GM18909 (cell line): ENCODE measurements around the gene CYP26B1.

Source experiments
- ATAC-seq: cut with Tn5 transposase; IDR thresholded peaks from one replicate; pipeline ENCODE4 v1.9.1; 2021; ENCODE audit warnings: mild to moderate bottlenecking; ENCODE audit not compliant: unreplicated experiment, poor library complexity

The CYP26B1 gene

DNA sequence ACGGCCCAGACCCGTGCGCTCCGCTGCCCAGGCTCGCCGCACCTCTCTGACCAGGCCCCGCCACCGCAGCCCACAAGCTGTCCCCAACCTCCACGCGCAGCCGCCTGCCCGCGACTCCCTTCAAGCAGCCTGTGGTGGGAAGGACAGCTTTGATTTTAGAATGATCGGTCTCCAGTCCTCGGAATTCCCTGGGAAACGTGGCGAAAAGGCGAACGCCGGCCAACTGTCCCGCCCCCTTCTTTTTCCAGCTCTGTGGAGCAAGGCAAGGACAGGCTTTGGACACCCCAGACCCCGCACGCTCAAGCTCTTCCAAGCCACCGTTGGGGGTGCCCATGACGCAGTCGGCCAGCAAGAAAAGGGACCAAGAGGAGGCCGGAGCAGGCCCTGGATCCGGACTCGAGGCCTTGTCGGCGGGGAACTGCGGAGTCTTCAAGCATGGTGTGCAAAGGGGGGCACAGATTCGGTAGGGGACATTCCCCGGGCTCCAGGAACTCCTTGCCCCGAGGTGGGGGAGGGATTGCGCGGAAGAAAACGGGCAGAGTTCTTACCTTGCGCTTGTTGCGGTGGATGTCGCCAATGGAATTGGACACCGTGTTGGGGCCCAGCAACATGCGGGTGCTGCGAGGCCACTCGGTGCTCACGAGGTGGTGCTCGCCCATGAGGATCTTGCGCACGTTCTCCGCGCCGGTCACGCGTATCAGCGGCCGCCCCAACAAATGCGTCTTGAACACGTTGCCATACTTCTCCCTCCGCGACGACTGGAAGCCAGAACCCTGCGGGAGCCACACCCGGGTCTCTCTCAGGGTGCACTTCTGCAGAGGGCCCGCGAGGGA, 4.0 kb downstream of the CYP26B1 start:
- ATAC-seq: no peak

DNA sequence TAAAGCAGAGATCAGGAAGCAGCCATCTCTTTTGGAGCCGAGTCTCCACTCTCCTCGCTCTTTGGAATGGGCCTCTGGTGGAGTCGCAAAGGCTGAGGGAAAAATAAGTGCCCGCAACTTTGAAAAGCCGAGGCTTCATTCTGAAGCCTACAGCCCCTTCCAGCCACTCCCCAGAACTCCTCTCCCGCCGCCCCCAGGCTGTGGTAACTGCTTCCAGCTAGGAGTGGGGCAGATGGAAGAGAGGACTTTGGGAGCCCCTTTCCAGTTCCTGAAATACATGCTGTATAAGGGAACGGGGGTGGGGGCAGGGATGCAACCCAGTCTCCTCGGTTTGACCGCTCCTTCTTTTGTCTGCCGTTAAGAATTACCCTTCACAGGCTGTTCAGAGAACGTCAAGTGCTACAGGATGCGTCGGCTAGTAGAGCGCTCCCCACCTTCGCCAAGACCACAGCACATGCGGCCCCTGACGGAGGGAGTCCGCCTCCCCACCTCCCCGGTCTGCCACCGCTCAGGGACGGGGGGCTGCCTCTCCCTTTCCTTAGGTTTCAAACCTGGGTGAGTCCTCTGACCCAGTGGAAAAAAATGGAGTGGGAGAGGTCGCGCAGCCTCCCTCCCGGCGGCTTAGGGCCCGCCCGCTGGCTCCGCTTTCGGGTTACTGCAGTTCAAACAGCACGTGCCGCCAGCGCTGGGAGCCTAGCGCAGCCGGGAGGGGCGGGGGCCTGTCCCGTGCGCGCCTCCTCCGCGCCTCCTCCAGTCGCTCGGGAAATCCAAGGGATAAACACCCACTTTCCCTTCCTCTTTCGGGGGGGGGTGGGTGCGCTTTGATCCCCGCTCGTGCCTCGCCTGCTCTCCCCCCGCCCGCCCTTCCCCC, 4.9 kb downstream of the CYP26B1 start:
- ATAC-seq: no peak

DNA sequence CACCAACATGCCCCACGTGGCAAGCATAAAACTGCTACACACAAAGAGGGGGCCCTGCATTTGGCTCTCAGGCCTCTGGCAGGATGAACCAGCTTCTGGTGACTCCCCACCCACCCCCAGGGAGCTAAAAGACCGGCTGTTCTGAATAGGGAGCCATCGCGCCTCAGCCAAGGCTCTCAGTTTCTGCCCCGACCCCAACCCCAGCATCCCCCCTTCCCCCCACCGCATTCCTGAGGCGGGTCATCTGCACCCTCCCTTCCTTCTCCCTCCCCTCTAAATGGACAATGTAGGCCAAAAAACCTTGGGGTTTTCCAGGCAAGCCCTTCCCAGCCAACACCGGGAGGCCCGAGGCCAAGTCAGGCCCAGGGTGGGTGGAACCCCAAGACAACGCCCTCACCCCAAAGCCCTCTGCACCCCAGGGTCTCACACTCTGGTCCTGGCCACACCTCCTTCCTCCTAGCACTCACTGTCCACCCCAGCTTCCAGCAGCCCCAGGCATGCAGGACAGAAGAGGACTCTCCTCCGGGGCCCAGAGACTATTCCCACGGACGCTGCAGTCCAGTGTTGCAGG, 5.7 kb downstream of the CYP26B1 start:
- no peak for ATAC-seq

GRCh38 chr2:72141032-72141645, 6.5 kb downstream of the CYP26B1 start:
- no peak for ATAC-seq

DNA sequence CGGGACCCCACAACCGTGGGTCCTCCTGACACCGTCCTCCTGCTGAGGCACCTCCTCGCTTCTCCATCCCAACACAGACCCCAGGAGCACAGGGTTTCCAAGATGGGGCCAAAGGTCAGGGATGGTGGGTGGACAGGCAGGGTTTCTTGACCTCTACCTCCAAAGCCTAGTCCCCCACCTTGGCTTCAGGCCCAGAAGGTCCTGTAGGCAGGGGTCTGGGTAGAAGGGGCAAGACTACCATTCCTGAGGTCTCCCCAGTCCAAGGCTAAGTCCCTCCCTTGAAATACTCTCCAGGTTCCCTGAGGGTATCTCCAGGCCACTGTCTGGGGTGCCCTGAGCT, 7.1 kb downstream of the CYP26B1 start:
- ATAC-seq: no peak

DNA sequence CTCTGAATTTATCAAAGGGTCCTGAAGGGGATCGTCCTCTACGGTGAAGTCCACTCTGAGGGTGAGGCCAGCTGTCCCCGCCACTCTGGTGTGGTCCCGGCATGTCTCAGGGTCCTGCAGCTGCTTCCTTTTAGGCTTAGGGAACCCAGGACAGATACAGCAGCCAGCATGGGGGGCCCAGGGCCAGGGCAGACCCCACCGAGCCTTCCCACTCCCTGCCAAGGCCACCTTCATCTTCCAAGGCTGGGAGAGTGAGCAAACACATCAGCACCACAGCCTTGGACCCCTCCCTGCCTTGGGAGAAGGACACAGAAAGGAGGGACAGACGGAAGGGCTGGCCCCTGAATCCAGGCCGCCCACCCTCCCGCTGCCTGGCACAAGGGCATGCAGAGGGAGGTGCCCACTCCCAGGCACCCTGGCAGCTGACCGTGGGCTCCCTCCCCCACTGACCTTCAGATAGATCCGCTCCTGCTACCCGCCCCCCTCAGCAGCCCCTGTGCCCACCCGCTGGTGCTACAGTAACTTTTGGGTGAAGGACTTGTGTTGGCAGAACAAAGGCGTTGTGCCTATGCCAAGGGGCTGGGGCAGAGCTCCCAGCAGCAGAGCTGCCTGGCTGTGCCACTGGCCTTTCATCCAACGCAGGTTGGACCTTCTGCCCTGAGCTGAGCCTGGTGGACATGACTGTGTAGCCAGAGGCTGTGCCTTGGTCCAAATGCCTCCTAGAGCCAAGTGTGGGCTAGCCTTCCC, 7.6 kb downstream of the CYP26B1 start:
- no peak for ATAC-seq

GRCh38 chr2:72139471-72139873, 8.2 kb downstream of the CYP26B1 start:
- no peak for ATAC-seq

DNA sequence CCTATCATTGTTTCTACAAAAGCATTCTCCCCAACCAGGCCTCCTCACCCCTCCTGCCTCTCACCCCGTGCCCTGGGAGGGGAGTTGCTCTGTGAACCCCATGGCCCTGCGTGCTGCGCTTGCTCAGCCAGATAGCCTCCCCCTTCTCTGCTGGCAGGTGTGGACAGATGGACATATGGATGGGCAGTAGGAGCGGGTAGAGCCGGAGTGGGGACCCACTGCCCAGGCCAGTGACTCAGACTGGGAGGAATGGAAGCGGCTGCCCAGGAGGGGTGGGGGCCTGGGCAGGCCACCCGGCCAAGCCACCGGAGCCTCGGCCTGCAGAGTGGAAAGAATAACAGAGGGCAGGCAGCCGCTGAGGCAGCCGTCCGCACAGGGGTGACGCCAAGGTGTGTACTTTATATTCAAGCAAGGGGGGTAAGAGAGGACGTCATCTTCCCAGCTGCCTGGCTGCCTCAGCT, 8.7 kb downstream of the CYP26B1 start:
- no peak for ATAC-seq

- no peak for ATAC-seq
Measured at GRCh38 chr2:72138011-72138881, 9.4 kb downstream of the CYP26B1 start.

- ATAC-seq: peak; percentile 88
Measured at GRCh38 chr2:72137498-72138010, 10.1 kb downstream of the CYP26B1 start.

DNA sequence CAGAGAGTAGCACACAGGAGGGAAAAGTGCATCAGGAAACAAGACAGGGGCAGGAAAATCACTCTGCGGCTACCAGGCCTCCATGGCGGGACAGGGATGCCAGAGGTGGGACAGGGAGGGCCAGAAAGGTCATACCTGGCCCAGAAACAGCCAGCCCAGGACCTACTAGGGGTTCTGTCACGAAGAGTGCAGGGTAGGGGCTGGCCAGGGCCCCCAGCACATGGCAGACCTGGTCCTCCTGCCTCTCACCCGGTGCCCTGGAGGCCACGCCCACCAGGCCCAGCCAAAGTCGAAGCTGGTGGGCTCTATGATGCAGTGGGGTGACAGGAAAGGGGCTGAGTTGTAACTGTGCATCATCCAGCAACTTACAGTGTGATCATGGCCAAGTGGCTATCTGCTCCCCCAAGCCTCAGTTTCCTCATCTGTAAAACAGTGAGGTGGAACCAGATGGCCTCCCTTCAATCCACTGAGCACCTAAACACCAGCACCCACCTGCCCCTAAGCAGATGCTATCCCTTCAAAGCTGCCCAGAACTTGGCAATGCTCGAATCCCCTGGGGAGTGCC, 10.6 kb downstream of the CYP26B1 start:
- ATAC-seq: no peak

GRCh38 chr2:72136331-72136730, 11.3 kb downstream of the CYP26B1 start:
- no peak for ATAC-seq

GRCh38 chr2:72135921-72136320, 11.7 kb downstream of the CYP26B1 start:
- ATAC-seq: no peak

GRCh38 chr2:72134997-72135800, 12.5 kb downstream of the CYP26B1 start:
- no peak for ATAC-seq

GRCh38 chr2:72134408-72134996, 13.2 kb downstream of the CYP26B1 start:
- no peak for ATAC-seq

GRCh38 chr2:72133721-72134407, 13.8 kb downstream of the CYP26B1 start:
- no peak for ATAC-seq
